GM12892 (cell line): Measurements from ENCODE around the gene CDH22.

ENCODE experiments used
- POLR2A ChIP-seq: IDR thresholded peaks from 2 replicates; pipeline ENCODE4 v1.6.1; 2011; ENCODE audit warnings: low read depth, low read length, control low read depth
- POLR2AphosphoS5 ChIP-seq: IDR thresholded peaks from 2 replicates; pipeline ENCODE4 v1.6.1; 2011; ENCODE audit warnings: low read depth, low read length, control low read depth
- TAF1 ChIP-seq: IDR thresholded peaks from 2 replicates; pipeline ENCODE4 v1.6.1; 2011; ENCODE audit warnings: low read depth, mild to moderate bottlenecking, control low read depth, low read length, borderline replicate concordance

GRCh38 chr20:46221256-46221833 is 87.0 kb downstream of the CDH22 start:
- TF ChIP-seq POLR2A: no peak
- no peak for TF ChIP-seq POLR2AphosphoS5
- TF ChIP-seq TAF1: no peak
